Stimulated activated CD8-positive, alpha-beta memory T cell treated with anti-CD3 and anti-CD28 coated beads, Interleukin-4, amount 100 ng/mL, for 24 hours (primary cell): Measurements from ENCODE around the gene SPATS1.
"Not testable (repeated sequence)": the region's sequence is repeated elsewhere in the genome, so short reads cannot be mapped to it uniquely, and the experiment has no call there.

Experiments used
- DNase-seq: peaks from one replicate; pipeline ENCODE4 v3.0.0-alpha.2; 2020; ENCODE audit warnings: low read depth

SPATS1 gene

GRCh38 chr6:44341095-44341890, 1.2 kb upstream of the SPATS1 start:
- DNase-seq: no peak

GRCh38 chr6:44342052-44342451, 398 bp upstream of the SPATS1 start:
- no peak for DNase-seq

GRCh38 chr6:44346818-44347217, 4.4 kb downstream of the SPATS1 start:
- DNase-seq: not testable (repeated sequence)

- DNase-seq: no peak
Observed at GRCh38 chr6:44349904-44350649, 7.6 kb downstream of the SPATS1 start.

GRCh38 chr6:44350650-44350994, 8.2 kb downstream of the SPATS1 start:
- not testable (repeated sequence) for DNase-seq

- DNase-seq: no peak
Observed at GRCh38 chr6:44352259-44352658, 9.8 kb downstream of the SPATS1 start.

- no peak for DNase-seq
Observed at GRCh38 chr6:44353336-44353735, 10.9 kb downstream of the SPATS1 start.

GRCh38 chr6:44355640-44356039, 13.2 kb downstream of the SPATS1 start:
- DNase-seq: no peak

- no peak for DNase-seq
Observed at GRCh38 chr6:44356487-44356886, 14.0 kb downstream of the SPATS1 start.

GRCh38 chr6:44359973-44360372, 17.5 kb downstream of the SPATS1 start:
- no peak for DNase-seq

GRCh38 chr6:44361947-44362346, 19.5 kb downstream of the SPATS1 start:
- no peak for DNase-seq

- DNase-seq: no peak
Observed at GRCh38 chr6:44363377-44363926, 21.0 kb downstream of the SPATS1 start.

GRCh38 chr6:44366781-44367180, 24.3 kb downstream of the SPATS1 start:
- DNase-seq: no peak

GRCh38 chr6:44367681-44368080, 25.2 kb downstream of the SPATS1 start:
- no peak for DNase-seq

GRCh38 chr6:44373051-44373450, 30.6 kb downstream of the SPATS1 start:
- DNase-seq: no peak

GRCh38 chr6:44373787-44374186, 31.3 kb downstream of the SPATS1 start:
- DNase-seq: no peak

GRCh38 chr6:44375071-44375470, 32.6 kb downstream of the SPATS1 start:
- no peak for DNase-seq

- no peak for DNase-seq
Observed at GRCh38 chr6:44377484-44377883, 35.0 kb downstream of the SPATS1 start.

GRCh38 chr6:44377971-44378370, 35.5 kb downstream of the SPATS1 start:
- DNase-seq: no peak

- DNase-seq: no peak
Observed at GRCh38 chr6:44381739-44382138, 39.3 kb downstream of the SPATS1 start.

- DNase-seq: no peak
Observed at GRCh38 chr6:44386364-44386928, 44.0 kb downstream of the SPATS1 start.

GRCh38 chr6:44386929-44387345, 44.5 kb downstream of the SPATS1 start:
- DNase-seq: no peak
